IPS-15b (cell line): Measurements from ENCODE around the gene EIF4G3.
"Not testable (repeated sequence)": the region's sequence is repeated elsewhere in the genome, so short reads cannot be mapped to it uniquely, and the experiment has no call there.

Experiments
- H3K27me3 ChIP-seq: one replicate; pipeline ENCODE4 v1.6.1; 2013; ENCODE audit warnings: low read length; ENCODE audit not compliant: control insufficient read depth, insufficient read depth
- H3K36me3 ChIP-seq: one replicate; pipeline ENCODE4 v1.6.1; 2013; ENCODE audit warnings: low read length; ENCODE audit not compliant: control insufficient read depth, insufficient read depth
- H3K4me1 ChIP-seq: one replicate; pipeline ENCODE4 v1.6.1; 2013; ENCODE audit warnings: mild to moderate bottlenecking, low read length; ENCODE audit not compliant: control insufficient read depth, insufficient read depth
- H3K4me3 ChIP-seq: one replicate; pipeline ENCODE4 v1.5.1; 2013; ENCODE audit warnings: low read depth, low read length
- H3K9ac ChIP-seq: one replicate; pipeline ENCODE4 v1.6.1; 2013; ENCODE audit warnings: low read depth, mild to moderate bottlenecking, low read length
- H3K9me3 ChIP-seq: one replicate; pipeline ENCODE4 v1.6.1; 2013; ENCODE audit warnings: mild to moderate bottlenecking, low read length; ENCODE audit not compliant: control insufficient read depth, insufficient read depth

The EIF4G3 gene

GRCh38 chr1:20935717-20936116 lies 241.0 kb downstream of the EIF4G3 start:
- no peak overlapping the region for H3K4me3 ChIP-seq
- no peaks in the 10 kb centered on the region for H3K27me3 ChIP-seq
- H3K9me3 ChIP-seq = no peaks in the 10 kb centered on the region
- no peaks in the 10 kb centered on the region for H3K36me3 ChIP-seq
- H3K9ac ChIP-seq = no peak overlapping the region
- H3K4me1 ChIP-seq = peaks cover 7% of the 10 kb centered on the region

- Histone ChIP-seq H3K36me3 (no peaks in the 10 kb centered on the region), H3K4me1 (peaks cover 7% of the 10 kb centered on the region), H3K27me3 (no peaks in the 10 kb centered on the region), H3K9ac (no peak overlapping the region), H3K4me3 (no peak overlapping the region), H3K9me3 (no peaks in the 10 kb centered on the region)
These were observed 244.2 kb downstream of the EIF4G3 start for GRCh38 chr1:20932437-20932977.

GRCh38 chr1:20931930-20932436 lies 244.7 kb downstream of the EIF4G3 start:
- no peaks in the 10 kb centered on the region for H3K27me3 ChIP-seq
- H3K4me3 ChIP-seq = no peak overlapping the region
- peaks cover 7% of the 10 kb centered on the region for H3K4me1 ChIP-seq
- no peaks in the 10 kb centered on the region for H3K9me3 ChIP-seq
- H3K9ac ChIP-seq = no peak overlapping the region
- no peaks in the 10 kb centered on the region for H3K36me3 ChIP-seq

GRCh38 chr1:20930427-20930826 lies 246.3 kb downstream of the EIF4G3 start:
- H3K4me1 ChIP-seq = peaks cover under 1% of the 10 kb centered on the region
- H3K36me3 ChIP-seq = no peaks in the 10 kb centered on the region
- no peak overlapping the region for H3K9ac ChIP-seq
- H3K27me3 ChIP-seq = no peaks in the 10 kb centered on the region
- no peak overlapping the region for H3K4me3 ChIP-seq
- H3K9me3 ChIP-seq = no peaks in the 10 kb centered on the region

GRCh38 chr1:20928146-20928545 lies 248.6 kb downstream of the EIF4G3 start:
- H3K4me3 ChIP-seq = no peak overlapping the region
- no peaks in the 10 kb centered on the region for H3K4me1 ChIP-seq
- no peaks in the 10 kb centered on the region for H3K36me3 ChIP-seq
- no peak overlapping the region for H3K9ac ChIP-seq
- no peaks in the 10 kb centered on the region for H3K9me3 ChIP-seq
- no peaks in the 10 kb centered on the region for H3K27me3 ChIP-seq

GRCh38 chr1:20921285-20921684 lies 255.4 kb downstream of the EIF4G3 start:
- Histone ChIP-seq H3K36me3 (no peaks in the 10 kb centered on the region), H3K9me3 (no peaks in the 10 kb centered on the region), H3K27me3 (no peaks in the 10 kb centered on the region), H3K4me1 (no peaks in the 10 kb centered on the region), H3K4me3 (no peak overlapping the region), H3K9ac (no peak overlapping the region)

- H3K27me3 ChIP-seq = no peaks in the 10 kb centered on the region
- H3K36me3 ChIP-seq = no peaks in the 10 kb centered on the region
- H3K4me3 ChIP-seq = no peak overlapping the region
- H3K4me1 ChIP-seq = no peaks in the 10 kb centered on the region
- H3K9me3 ChIP-seq = no peaks in the 10 kb centered on the region
- no peak overlapping the region for H3K9ac ChIP-seq
These were observed 263.5 kb downstream of the EIF4G3 start for GRCh38 chr1:20913242-20913641.

GRCh38 chr1:20907526-20907925 lies 269.2 kb downstream of the EIF4G3 start:
- not testable (repeated sequence) for H3K27me3 ChIP-seq, H3K4me1 ChIP-seq, H3K9ac ChIP-seq, H3K4me3 ChIP-seq, H3K9me3 ChIP-seq, H3K36me3 ChIP-seq

GRCh38 chr1:20903437-20903836 lies 273.3 kb downstream of the EIF4G3 start:
- no peaks in the 10 kb centered on the region for H3K4me1 ChIP-seq
- H3K4me3 ChIP-seq = no peak overlapping the region
- H3K9me3 ChIP-seq = no peaks in the 10 kb centered on the region
- no peaks in the 10 kb centered on the region for H3K27me3 ChIP-seq
- no peak overlapping the region for H3K9ac ChIP-seq
- H3K36me3 ChIP-seq = no peaks in the 10 kb centered on the region

GRCh38 chr1:20900056-20900455 lies 276.6 kb downstream of the EIF4G3 start:
- Histone ChIP-seq H3K4me1 (no peaks in the 10 kb centered on the region), H3K36me3 (no peaks in the 10 kb centered on the region), H3K9me3 (no peaks in the 10 kb centered on the region), H3K9ac (no peak overlapping the region), H3K27me3 (no peaks in the 10 kb centered on the region), H3K4me3 (no peak overlapping the region)

GRCh38 chr1:20899154-20899972 lies 277.3 kb downstream of the EIF4G3 start:
- H3K9me3 ChIP-seq = no peaks in the 10 kb centered on the region
- no peaks in the 10 kb centered on the region for H3K36me3 ChIP-seq
- H3K4me1 ChIP-seq = no peaks in the 10 kb centered on the region
- no peak overlapping the region for H3K4me3 ChIP-seq
- no peaks in the 10 kb centered on the region for H3K27me3 ChIP-seq
- H3K9ac ChIP-seq = no peak overlapping the region

- Histone ChIP-seq H3K4me3 (no peak overlapping the region), H3K36me3 (peaks cover 9% of the 10 kb centered on the region), H3K9ac (no peak overlapping the region), H3K9me3 (no peaks in the 10 kb centered on the region), H3K27me3 (no peaks in the 10 kb centered on the region), H3K4me1 (no peaks in the 10 kb centered on the region)
These were observed 279.9 kb downstream of the EIF4G3 start for GRCh38 chr1:20896826-20897225.
